Transverse colon (tissue), 3 donors: ENCODE results near the gene NR1D1.

Experiments used
- EP300 ChIP-seq: sonication (generic); formaldehyde crosslinking; IDR thresholded peaks from one replicate; pipeline ENCODE4 v1.6.1; 2017; ENCODE audit warnings: antibody characterized with exemption, low read depth
- POLR2A ChIP-seq: fragments of 450-650 bp; IDR thresholded peaks from one replicate; pipeline ENCODE4 v1.6.1; 2016; ENCODE audit warnings: antibody characterized with exemption, mild to moderate bottlenecking, moderate library complexity
- TF ChIP-seq, protein P1 (sequence below), 5 experiments: fragments of 200-600 bp in 3 of 5; fragments of 450-650 bp in 2 of 5; sonication (generic) in 3 of 5; IDR thresholded peaks; 1 replicate in 2 of 5; 2 replicates in 3 of 5; pipeline ENCODE4 v1.5.1; 2016 to 2017; ENCODE audit warnings: antibody characterized with exemption in 5 of 5, inconsistent platforms in 3 of 5, mild to moderate bottlenecking in 2 of 5, moderate library complexity in 1 of 5

GRCh38 chr17:40079545-40079944 is 20.8 kb downstream of the NR1D1 start:
- TF ChIP-seq, protein P1, sequence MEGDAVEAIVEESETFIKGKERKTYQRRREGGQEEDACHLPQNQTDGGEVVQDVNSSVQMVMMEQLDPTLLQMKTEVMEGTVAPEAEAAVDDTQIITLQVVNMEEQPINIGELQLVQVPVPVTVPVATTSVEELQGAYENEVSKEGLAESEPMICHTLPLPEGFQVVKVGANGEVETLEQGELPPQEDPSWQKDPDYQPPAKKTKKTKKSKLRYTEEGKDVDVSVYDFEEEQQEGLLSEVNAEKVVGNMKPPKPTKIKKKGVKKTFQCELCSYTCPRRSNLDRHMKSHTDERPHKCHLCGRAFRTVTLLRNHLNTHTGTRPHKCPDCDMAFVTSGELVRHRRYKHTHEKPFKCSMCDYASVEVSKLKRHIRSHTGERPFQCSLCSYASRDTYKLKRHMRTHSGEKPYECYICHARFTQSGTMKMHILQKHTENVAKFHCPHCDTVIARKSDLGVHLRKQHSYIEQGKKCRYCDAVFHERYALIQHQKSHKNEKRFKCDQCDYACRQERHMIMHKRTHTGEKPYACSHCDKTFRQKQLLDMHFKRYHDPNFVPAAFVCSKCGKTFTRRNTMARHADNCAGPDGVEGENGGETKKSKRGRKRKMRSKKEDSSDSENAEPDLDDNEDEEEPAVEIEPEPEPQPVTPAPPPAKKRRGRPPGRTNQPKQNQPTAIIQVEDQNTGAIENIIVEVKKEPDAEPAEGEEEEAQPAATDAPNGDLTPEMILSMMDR (IDR thresholded peaks at IDR 0.05) = no peak
- no peak for TF ChIP-seq POLR2A
- no peak for TF ChIP-seq EP300
